ENCODE measurements around the gene TCF7. TPM values are rescaled to one million over a fixed set of nuclear protein-coding genes. Genes with fewer than 3 reads are reported as not detected.

Gene TCF7
- total RNA-seq, 2 donors from 2014 or later, result 2.4 to 3.3 TPM

DNA sequence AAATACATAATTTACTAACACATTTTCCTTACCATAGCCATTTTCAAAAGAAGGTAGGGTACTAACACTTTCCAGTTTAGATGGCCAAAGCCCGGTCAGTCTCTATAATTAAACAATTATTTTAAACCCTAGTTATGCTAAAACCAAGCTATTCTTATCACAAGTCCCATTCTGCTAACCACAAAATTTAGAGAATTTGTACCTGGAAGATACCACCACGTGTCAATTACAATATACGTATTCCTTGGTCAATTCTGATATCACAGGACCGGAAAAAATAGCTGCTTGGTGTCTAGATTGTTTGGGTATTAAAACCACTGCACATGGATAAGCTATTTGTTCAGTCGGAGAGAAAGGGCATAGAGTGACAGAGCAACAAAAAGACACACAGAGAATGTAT lies 81.2 kb downstream of the TCF7 start:
- DNase-seq (no peak), ATAC-seq (no peak)
- intact Hi-C loops (cut with DNase I), result no loop called here

Other genes starting within 250 kb of the TCF7 start
- gene C5orf15, start 146.1 kb upstream of the TCF7 start, total RNA-seq, result 10 to 100 TPM; 27.9 to 28.2 TPM
- 100 to 1,000 TPM; 275 to 362 TPM for gene VDAC1, start 109.7 kb upstream of the TCF7 start, total RNA-seq
- 100 to 1,000 TPM; 391 to 436 TPM for gene SKP1, start 62.3 kb downstream of the TCF7 start, total RNA-seq
- 100 to 1,000 TPM; 115 to 157 TPM for gene PPP2CA, start 111.4 kb downstream of the TCF7 start, total RNA-seq